HG02943 (cell line): ENCODE data around the gene MVK.
"Not testable (repeated sequence)": the region's sequence is repeated elsewhere in the genome, so short reads cannot be mapped to it uniquely, and the experiment has no call there.

Source experiments
- ATAC-seq: cut with Tn5 transposase; IDR thresholded peaks from one replicate; pipeline ENCODE4 v1.9.1; 2021; ENCODE audit warnings: mild to moderate bottlenecking, low read depth, moderate library complexity; ENCODE audit not compliant: unreplicated experiment

Gene MVK

DNA sequence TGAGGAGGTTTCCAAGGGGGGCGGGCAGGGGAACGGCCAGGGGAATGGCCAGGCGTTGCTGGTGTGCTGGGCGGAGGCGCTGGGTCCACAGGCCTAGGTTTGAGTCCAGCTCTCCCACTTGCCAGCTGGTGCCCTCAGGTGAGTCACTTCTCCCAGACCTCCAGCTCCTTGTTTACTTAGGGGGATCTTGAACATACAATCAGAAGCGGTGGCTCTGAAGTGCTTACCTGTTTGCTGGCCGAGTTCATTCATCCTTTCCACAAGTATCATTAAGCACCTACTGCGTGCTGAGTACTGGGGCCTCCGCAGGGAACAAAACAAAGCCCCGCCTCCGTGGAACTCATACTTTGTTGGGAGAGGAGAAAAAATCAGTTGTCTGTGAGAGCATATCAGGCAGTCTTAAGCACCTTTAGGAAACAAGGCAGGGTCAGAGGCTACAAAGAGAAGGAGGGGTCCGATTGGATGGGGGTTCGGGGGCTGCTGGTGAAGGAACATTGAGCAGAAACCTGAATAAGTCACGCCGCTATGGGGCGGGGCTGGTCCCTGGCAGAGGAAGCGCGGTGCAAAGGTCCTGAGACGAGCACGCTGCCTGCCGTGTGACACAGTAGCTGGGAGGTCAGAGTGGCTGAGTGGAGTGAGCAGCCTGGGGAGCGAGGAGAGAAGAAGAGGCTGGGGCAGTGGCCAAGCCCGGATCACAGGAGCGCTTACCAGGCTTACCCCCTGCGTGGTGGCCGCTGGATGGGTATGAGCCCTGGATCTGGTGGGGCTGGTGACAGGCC, 15.1 kb downstream of the MVK start:
- no peak for ATAC-seq

DNA sequence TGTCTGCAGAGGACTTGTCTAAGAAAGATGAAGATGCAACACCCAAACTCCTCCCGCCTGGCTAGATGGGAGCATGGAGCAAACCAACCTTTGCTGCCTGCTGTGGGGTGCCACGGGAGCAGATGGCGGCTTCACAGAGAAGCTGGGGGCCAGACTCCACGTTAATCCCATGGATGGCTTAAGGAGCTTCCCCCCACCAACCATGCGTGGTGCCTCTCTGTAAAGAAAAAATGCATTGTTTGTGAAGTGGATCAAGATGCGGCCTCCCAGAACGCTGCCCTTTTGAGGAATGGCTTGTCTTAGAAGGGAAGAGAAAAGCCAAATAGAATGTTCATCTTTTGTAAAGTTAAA, 15.6 kb downstream of the MVK start:
- ATAC-seq = no peak

DNA sequence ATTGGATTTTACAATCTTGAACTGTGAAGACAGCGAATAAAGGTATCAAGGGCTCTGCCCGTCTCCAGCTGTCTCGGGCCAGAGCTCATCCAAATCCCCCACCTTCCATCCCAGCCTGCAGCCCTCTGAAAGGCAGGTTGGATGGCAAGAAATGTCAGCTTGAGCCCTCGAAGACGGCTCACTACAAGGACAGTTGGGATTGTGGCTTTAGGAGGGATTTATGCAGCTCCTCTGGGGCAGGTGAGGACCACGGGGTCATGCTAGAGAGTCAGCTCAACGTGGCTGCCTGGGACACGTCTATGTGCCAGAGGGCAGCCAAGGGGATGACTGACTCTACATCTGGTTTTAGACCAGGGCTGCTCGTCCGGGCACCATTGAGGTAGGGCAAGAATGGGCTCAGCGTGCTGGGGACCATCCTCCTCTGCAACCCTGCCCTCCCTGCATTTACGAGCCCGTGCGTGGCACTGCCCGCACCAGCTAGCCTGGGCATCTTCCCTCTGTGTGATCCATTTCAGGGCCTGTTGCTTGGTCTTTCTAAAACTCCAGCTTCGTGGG, 16.2 kb downstream of the MVK start:
- ATAC-seq = no peak

DNA sequence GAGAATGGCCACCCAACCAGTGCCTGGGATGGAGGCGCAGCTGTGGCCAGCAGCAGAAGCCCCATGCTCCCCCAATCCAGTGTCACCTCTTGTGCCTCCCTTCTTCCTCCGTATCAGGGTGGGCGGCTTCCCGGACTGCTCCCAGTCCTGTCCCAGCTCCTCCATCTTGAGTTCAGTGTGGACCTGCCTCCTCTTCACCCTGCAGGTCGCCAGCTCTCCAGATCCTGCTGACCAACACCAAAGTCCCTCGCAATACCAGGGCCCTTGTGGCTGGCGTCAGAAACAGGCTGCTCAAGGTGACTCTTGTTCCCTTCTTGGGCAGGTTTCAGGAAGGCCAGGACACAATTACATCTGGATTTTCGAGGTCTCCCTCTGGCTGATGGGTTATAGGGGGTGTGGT, 17.0 kb downstream of the MVK start:
- no peak for ATAC-seq

DNA sequence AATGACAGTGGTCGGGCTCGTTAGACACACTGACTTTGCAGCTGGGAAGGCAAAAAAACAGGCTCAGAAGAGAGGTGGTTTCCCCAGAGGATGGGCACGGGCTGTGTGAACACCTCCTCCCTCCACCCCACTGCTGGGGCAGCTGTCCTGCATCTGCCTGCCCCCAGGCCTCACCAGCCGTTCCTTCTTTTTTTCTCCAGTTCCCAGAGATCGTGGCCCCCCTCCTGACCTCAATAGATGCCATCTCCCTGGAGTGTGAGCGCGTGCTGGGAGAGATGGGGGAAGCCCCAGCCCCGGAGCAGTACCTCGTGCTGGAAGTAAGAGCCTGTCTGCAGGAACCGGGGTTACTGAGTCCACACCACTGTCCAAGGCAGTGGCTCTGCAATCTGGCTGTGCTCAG, 17.4 kb downstream of the MVK start:
- ATAC-seq = no peak

- no peak for ATAC-seq
Observed at GRCh38 chr12:109592195-109592904, 18.8 kb downstream of the MVK start.

GRCh38 chr12:109592905-109593272, 19.3 kb downstream of the MVK start:
- no peak for ATAC-seq

- no peak for ATAC-seq
Observed at GRCh38 chr12:109594556-109595317, 21.1 kb downstream of the MVK start.

GRCh38 chr12:109595321-109595902, 21.8 kb downstream of the MVK start:
- no peak for ATAC-seq

GRCh38 chr12:109596418-109597244, 23.0 kb downstream of the MVK start:
- ATAC-seq = no peak

DNA sequence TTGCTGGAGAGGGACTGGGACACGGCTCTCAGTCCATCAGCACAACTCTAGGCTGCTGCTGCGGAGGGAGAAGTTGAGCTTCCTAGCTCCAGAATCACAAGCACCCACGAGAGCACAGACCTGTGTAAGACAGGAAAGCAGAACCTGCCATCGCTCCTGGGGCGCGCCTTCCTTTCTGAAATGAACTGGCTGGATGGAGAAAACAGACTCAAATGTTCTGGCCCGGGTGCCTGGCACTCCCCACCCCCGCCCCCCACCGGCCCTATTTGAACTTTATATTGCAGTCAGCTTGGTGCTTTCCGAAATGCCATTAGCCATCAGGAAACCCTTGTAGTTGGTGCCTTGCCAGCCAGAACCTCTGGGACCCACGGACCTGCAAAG, 23.8 kb downstream of the MVK start:
- no peak for ATAC-seq

DNA sequence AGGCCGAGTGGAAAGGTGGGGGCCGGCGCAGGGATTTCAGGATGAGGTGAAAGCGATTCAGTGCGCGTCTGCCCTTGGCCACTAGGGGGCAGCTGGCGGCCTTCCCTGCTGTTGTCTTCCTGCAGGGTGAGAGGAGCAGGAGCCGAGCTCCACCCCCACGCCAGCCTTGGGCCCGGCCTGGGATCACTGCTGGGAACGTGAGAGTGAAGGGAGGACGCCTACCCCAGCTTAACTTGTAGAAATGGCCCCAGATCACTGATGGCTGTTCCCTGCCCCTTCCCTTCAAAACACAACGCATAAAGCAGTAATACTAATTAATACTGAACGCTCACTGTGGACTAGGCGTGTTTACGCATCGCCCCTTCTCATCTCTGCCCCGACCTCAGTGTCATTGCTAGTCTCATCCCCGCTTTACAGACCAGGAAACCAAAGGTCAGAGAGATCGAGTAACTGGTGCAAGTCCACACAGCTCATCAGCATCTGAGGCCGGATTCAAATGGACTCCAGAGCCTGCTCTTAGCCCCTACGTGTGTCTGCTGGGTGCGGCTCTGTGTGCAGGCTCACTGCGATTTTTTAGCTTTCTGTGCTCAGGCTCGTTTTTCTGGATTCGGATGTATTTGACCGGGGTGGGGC, 24.3 kb downstream of the MVK start:
- no peak for ATAC-seq

DNA sequence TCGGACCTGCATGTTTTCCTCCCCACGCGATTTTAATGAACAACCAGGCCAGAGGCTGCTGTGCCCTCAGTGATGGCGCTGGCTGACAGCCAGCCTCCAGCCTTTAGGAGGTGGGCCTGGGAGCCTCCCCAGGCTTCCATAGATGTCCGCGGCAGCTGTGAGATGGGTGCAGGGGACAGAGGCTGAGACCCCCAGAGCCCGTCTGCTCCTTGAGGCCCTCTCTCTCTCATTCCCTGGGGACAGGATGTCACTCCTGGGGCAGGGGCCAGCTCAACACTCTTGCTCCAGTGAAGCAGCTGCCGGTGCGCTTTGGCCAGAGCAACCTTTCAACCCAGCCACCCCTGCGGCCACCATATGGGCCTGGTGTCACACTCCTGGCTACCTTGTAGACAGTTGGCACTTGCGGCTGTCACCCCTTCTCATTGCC, 24.8 kb downstream of the MVK start:
- ATAC-seq = no peak

- ATAC-seq = no peak
Observed at GRCh38 chr12:109599087-109599486, 25.5 kb downstream of the MVK start.

DNA sequence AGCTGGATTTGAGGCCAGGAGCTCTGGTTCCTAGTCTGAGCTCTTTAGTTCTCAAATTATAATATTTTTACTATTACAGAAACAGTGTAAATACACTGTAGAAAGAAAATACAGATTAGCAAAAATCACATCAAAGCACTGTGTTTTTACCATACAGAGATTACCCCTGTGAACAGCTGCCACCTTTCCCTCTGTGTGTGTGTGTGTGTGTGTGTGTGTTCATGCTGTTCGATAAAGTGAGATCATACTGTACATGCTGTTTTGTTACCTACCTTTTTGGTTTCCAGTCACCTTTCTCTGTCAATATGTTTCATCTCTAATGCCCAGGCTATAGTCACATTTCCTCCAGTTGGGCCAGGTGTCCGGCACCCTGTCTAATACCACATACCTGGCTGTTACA, 26.9 kb downstream of the MVK start:
- no peak for ATAC-seq

DNA sequence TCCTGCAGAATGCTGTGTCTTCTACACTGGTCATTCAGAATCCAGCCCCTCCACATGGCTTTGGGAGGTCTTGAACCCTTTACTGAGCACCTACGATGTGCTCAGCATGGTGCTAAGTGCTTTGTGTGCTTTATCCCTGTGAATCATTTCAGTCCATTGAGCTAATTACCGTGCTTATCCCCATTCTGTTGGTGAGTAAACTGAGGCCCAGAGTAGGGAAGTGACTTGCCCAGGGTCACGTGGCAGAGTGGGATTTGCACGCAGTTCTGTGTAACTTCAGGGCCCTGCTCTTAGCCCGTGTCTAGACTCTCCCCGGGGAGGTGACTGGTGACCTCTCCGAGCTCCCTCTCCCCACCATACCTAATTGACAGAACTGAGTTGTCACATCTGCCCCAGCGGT, 27.4 kb downstream of the MVK start:
- ATAC-seq = no peak

DNA sequence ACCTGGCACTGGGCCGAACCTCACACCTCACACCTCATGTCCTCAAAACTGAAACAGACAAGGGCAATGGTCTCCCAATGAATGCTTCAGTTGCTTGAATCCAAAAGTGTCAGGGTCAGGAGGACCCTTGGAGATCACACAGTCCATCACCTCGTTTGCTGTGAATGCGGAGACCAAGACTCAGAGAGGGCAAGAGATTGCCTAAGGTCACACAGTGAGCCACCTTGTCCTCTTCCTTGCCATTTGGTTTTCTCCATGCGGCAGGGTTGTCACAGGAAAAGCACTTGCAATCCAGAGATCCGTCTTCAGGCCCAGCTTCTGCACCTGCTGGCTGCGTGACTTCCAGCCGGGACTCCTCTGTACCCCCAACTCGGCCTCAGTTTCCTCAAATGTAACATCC, 28.0 kb downstream of the MVK start:
- no peak for ATAC-seq

DNA sequence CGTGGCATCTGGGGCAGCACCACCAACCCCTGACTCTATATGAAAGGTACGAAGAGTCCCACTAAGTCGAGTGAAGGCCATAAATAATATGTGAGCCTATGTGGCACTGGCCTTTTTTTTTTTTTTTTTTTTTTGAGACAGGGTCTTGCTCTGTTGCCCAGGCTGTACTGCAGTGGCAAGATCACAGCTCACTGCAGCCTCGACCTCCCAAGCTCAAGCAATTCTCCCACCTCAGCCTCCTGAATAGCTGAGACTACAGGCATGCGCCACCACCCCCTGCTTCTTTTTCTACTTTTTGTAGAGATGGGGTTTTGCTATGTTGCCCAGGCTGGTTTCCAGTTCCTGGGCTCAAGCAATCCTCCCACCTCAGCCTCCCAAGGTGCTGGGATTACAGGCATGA, 28.5 kb downstream of the MVK start:
- ATAC-seq = not testable (repeated sequence)

DNA sequence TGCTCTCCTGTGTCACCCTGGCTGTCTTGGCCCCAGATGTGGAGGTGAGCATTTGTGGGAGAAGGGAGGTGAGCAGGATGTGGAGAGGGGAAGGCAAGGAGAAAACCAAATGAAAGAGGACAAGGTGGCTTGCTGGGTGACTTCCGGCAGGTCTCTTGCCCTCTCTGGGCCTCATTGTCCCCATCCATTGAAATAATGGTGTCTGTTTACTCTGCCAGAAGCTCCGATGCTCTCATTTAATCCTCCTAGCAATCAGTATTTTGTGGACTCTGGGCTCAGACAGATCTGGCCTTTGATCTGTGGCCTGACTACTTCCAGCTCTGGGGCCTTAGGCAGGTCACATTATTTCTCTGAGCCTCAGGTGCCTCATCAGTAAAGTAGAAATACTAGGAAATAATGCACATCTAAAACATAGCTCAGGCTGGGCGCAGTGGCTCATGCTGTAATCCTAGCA, 30.6 kb downstream of the MVK start:
- no peak for ATAC-seq

DNA sequence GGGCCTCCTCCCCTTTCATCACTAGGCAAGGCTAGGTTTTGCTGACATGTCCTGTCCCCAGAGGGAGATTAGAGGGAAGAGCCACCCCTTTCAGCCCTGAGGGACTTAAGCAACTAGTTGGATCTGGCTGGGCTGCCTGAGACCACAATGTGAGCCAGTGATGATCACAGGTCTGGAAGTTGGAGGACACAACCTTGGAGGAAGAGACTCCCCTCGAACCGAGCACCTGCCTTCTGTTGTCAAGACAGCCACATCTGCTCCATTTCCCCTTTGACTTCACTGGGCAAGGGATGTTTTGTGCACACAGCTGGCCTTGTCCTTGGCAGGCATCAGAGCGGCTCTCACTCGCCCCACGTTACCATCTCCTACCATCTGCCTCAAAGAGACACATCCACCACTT, 31.4 kb downstream of the MVK start:
- ATAC-seq = no peak
